ENCODE results near the gene OR6C2.

The OR6C2 gene

DNA sequence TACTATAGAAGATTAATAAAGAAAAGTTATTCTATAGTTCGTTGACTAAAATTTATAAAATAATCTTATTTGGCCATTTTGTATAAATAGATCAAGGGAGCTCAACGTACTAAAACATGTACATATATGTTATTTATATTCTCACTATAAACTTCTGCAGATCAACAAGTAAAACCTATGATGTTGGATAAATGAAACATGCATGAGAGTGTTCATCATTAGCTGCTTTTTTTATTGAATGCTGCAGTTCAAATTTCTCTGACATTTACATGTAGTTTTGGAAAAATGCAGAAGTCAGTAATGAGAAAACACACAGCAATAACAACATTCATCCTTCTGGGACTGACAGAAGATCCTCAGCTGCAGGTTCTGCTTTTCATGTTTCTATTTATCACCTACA is 48.2 kb downstream of the OR6C2 start, which contains the start of gene OR6C68:
Gene OR6C68 (plus strand): TSS at position 301 of the 400 bp plus-strand sequence. CDS start 0 bp downstream, at position 301.
- TF ChIP-seq, protein P1, sequence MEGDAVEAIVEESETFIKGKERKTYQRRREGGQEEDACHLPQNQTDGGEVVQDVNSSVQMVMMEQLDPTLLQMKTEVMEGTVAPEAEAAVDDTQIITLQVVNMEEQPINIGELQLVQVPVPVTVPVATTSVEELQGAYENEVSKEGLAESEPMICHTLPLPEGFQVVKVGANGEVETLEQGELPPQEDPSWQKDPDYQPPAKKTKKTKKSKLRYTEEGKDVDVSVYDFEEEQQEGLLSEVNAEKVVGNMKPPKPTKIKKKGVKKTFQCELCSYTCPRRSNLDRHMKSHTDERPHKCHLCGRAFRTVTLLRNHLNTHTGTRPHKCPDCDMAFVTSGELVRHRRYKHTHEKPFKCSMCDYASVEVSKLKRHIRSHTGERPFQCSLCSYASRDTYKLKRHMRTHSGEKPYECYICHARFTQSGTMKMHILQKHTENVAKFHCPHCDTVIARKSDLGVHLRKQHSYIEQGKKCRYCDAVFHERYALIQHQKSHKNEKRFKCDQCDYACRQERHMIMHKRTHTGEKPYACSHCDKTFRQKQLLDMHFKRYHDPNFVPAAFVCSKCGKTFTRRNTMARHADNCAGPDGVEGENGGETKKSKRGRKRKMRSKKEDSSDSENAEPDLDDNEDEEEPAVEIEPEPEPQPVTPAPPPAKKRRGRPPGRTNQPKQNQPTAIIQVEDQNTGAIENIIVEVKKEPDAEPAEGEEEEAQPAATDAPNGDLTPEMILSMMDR (IDR thresholded peaks at IDR 0.05), result no peak
- no peak for DNase-seq (ENCODE audit: low spot score)
- no peak within 1 kb of the TSS for H3K27ac ChIP-seq
- no peak within 1 kb of the TSS for H3K4me3 ChIP-seq

DNA sequence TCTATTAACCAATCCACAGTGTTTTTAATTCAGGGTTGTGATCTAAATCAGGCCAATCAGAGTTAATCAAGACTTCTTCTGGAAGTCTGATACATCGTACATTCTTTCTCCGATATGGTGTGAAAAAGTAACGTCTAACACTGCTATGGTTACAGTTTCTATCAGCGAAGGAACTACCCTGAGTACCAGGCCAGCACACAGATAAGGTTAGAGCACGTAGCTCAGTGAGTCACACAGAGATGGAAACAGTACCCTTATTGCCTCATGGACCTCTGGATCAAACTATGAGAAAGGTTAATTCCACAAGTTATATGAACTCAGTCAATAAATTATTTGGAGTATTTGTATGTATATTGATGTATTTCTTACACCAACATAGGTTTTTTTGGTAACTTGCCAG is 51.6 kb downstream of the OR6C2 start:
- DNase-seq (ENCODE audit: low spot score), result no peak
- TF ChIP-seq, protein P1 (IDR thresholded peaks at IDR 0.05), result no peak
- Histone ChIP-seq H3K27ac (no peak overlapping the region), H3K4me3 (no peak overlapping the region)

DNA sequence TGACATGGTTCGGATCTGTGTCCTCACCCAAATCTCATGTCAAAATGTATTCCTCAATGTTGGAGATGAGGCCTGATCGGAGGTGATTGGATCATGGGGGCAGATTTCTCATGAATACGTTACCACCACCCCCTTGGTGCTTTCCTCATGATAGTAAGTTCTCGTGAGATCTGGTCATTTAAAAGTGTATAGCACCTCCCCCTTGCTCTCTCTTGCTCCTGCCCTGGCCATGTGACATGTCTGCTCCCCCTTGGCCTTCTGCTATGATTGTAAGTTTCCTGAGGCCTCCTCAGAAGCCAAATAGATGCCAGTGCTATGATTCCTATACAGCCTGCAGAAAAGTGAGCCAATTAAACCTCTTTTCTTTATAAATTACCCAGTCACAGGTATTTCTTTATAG is 55.4 kb downstream of the OR6C2 start:
- Histone ChIP-seq H3K27ac (no peak overlapping the region), H3K4me3 (no peak overlapping the region)
- TF ChIP-seq, protein P1 (IDR thresholded peaks at IDR 0.05), result no peak
- DNase-seq (ENCODE audit: low spot score), result no peak

DNA sequence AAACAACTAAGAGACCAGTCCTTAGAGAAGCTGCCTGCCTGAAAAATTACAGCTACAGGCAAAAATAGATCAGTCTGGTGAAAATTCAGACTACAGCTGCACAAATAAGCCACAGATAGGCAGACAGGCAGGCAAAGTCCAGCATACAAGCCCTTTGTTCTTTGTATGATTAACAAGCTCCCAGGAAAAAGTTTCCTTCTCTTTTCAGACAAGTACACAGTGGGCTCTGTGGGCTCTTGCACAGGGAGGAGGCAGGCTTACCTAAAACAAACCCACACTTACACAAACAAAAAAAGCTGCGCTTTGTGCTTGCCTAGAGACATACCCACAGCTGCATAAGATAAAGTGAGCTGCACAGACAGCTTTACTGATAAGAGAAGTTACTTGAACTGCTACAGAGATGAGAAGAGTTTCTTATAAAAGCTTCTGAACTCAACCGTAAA is 56.0 kb downstream of the OR6C2 start:
- no peak overlapping the region for H3K4me3 ChIP-seq
- H3K27ac ChIP-seq, result no peak overlapping the region
- TF ChIP-seq, protein P1 (IDR thresholded peaks at IDR 0.05), result no peak
- DNase-seq (ENCODE audit: low spot score), result no peak

DNA sequence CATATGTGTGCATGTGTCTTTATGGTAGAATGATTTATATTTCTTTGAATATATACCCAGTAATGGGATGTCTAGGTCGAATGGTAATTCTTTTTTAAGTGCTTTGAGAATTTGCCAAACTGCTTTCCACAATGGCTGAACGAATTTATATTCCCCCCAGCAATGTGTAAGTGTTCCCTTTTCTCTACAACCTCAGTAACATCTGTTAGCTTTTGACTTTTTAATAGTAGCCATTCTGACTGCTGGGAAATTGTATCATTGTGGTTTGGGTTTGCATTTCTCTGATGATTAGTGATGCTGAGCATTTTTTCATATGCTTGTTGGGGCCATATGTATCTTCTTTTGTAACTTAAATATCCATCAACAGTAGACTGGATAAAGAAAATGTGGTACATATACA is 57.7 kb downstream of the OR6C2 start:
- DNase-seq (ENCODE audit: low spot score), result no peak
- TF ChIP-seq, protein P1 (IDR thresholded peaks at IDR 0.05), result no peak
- H3K4me3 ChIP-seq, result no peak overlapping the region
- H3K27ac ChIP-seq, result no peak overlapping the region

Data from coronary artery (tissue), 2 donors.